K562 treated with DMSO at 1 percent for 24 hours (cell line): ENCODE results near the gene CACNG1. TPM values are rescaled to one million over a fixed set of nuclear protein-coding genes. Genes with fewer than 3 reads are reported as not detected.

Source experiments
- total RNA-seq: library from RNA; unstranded; fragments of 300-600 nt; gene quantifications from 2 replicates; pipeline ENCODE4 v1.2.3, GENCODE V29; 2022; ENCODE audit warnings: low read depth; ENCODE audit not compliant: insufficient read depth

CACNG1 gene, protein sequence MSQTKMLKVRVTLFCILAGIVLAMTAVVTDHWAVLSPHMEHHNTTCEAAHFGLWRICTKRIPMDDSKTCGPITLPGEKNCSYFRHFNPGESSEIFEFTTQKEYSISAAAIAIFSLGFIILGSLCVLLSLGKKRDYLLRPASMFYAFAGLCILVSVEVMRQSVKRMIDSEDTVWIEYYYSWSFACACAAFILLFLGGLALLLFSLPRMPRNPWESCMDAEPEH
- total RNA-seq = not detected in 2 replicates

DNA sequence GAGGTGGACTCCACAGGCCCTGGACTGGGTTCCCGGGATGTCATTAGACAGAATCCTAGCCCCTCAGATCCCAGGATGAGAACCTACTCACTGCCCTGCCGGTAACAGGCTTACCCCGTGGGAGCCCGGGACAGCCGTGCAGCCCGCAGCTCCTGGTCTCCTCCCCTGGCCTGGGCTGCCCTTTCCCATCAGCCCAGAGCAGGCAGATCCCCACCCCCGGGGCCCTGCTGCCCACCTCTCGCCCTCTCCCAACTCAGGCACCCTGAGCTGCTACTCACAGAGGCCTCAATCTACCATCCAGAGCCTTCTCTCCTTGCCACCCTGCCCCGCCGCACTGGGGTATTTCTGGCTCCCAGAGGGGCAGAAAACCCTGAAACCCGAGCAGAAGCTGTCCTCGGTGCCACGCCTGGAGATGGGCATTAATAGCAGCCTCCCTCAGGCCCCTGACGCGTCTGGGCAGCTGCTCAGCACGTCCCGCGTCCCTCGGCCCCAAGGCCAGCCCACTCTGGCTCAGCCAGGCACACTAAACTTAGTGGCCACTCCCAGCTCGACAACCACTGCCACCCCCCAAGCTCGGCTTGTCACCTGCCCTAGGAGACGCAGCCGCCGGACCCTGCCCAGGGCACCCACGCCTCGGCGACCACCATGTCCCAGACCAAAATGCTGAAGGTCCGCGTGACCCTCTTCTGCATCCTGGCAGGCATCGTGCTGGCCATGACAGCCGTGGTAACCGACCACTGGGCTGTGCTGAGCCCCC lies at the start of gene CACNG1:
TSS of gene CACNG1 (plus strand) at position 539 of the 757 bp plus-strand sequence. CDS start at position 646, 107 bp downstream.

Other genes with a start within 250 kb of the CACNG1 start
- not detected in 2 replicates for gene CACNG5, start 209.4 kb upstream of the CACNG1 start, total RNA-seq
- gene CACNG4, start 79.8 kb upstream of the CACNG1 start, total RNA-seq = not detected in 2 replicates
- 5.4 and 7.6 TPM in 2 replicates for gene HELZ, start 200.6 kb downstream of the CACNG1 start, total RNA-seq